ENCODE results near the gene OR8A1. TPM values are rescaled to one million over a fixed set of nuclear protein-coding genes. Genes with fewer than 3 reads are reported as not detected.
"Not testable (repeated sequence)": the region's sequence is repeated elsewhere in the genome, so short reads cannot be mapped to it uniquely, and the experiment has no call there.

Gene OR8A1
- total RNA-seq, 1 donor from 2014 or later: not detected

GRCh38 chr11:124592627-124593026, 22.8 kb downstream of the OR8A1 start:
- DNase-seq (ENCODE audit: low read depth, low spot score): no peak

DNA sequence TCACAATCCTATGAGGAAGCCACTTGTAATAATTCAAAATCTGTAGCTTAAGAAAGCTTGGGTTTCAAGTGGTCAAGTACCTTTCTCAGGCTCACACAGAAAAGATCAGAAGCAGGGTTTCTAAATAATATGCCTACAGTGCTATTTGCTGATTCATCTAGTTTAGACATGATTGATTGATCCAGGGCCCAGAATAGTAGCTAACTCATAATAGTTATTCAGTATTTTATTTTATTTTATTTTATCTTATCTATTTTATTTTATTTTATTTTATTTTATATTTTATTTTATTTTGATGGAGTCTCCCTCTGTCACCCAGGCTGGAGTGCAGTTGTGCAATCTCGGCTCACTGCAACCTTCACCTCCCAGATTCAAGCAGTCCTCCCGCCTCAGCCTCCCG, 25.5 kb downstream of the OR8A1 start:
- DNase-seq (ENCODE audit: low read depth, low spot score): no peak

GRCh38 chr11:124597626-124598025, 27.8 kb downstream of the OR8A1 start:
- DNase-seq (ENCODE audit: low read depth, low spot score): no peak

DNA sequence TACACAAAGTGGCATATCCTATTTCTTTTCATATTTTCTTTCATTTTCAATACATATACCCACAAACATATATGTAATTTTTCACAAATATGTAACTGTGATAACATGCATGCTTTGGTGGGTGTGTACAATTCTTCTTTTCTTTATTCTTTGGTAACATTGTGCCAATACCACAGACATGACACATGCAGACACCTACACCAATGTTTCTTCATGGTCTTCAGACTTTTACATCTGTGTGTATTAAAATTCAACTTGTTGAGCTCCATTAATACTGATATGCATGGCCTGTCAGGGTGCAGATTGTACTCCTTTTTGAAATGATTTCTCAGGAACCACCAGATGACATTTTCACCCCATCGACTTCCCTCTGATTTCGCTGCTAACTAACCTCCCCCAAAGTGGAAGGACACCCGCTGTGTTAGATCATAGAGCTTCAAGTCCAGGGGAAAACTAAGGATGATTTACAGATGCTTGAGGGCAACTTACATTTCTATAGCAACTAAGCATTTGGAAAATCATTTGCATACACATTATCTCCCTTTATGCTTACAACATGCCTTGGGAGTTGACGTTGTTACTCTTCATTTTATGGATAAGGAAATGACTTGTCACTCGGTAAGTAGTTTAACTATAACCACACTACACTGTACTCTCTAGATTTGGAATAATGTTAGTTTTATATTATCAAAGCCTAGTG, 31.0 kb downstream of the OR8A1 start:
- no peak for DNase-seq (ENCODE audit: low read depth, low spot score)

DNA sequence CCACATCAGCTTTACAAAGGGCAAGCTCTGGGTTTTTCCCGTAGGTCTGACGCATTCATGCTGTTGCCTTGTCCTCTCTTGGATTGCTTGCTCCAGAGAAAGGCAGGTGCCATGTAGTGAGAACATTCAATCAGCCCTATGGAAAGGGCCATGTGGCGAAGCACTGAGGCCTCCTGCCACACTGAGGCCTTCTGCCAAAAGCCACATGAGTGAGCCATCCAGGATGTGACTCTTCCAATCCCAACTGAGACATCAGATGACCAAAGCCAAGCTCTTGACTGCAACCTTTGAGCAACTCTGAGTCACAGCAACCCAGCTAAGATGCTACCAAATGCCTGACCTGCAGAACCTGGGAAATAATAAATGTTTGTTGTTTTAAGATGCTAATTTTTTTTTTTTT, 32.4 kb downstream of the OR8A1 start:
- no peak for DNase-seq (ENCODE audit: low read depth, low spot score)

DNA sequence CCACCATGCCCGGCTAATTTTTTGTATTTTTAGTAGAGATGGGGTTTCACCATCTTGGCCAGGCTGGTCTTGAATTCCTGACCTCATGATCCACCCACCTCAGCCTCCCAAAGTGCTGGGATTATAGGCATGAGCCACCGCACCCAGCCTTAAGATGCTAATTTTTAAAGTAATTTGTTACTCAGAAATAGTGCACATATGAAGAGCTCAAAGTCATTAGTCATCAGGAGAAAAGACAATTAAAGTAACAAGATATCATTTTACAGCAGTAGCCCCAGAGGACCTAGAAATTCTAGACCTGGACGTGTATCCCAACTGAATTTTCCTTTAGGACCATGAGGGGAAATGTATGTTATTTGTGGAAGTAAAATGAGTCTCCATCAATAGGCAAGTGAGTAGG, 32.9 kb downstream of the OR8A1 start:
- DNase-seq (ENCODE audit: low read depth, low spot score): not testable (repeated sequence)

- no peak for DNase-seq (ENCODE audit: low read depth, low spot score)
These were observed 35.9 kb downstream of the OR8A1 start for GRCh38 chr11:124605719-124606118.

- DNase-seq (ENCODE audit: low read depth, low spot score): no peak
These were observed 38.4 kb downstream of the OR8A1 start for GRCh38 chr11:124608147-124608546.

- DNase-seq (ENCODE audit: low read depth, low spot score): no peak
These were observed 40.5 kb downstream of the OR8A1 start for GRCh38 chr11:124610295-124610694.

- DNase-seq (ENCODE audit: low read depth, low spot score): no peak
These were observed 41.3 kb downstream of the OR8A1 start, which contains the start of gene PANX3 for GRCh38 chr11:124611064-124611463. Gene PANX3 (plus strand): TSS chr11:124611428. CDS start chr11:124611557, 129 bp downstream.

DNA sequence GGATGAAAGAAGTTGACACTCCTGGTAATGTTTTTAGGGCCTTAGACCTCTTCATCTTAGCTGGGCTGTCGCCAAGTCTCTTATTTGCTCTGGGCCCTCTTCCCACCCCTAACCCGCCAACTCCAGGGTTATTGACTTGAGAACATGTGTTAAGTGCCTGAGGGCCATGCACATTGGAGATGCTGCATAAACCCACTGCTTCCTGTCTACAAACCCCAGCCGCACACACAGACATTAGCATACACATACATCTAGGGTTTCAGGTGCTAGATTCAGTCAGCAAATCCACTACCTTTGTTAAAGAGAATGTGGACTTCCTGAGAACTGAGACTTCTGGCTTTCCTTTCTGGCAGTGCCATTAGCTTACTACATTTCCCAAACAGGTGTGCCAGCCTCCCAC, 42.2 kb downstream of the OR8A1 start:
- no peak for DNase-seq (ENCODE audit: low read depth, low spot score)

DNA sequence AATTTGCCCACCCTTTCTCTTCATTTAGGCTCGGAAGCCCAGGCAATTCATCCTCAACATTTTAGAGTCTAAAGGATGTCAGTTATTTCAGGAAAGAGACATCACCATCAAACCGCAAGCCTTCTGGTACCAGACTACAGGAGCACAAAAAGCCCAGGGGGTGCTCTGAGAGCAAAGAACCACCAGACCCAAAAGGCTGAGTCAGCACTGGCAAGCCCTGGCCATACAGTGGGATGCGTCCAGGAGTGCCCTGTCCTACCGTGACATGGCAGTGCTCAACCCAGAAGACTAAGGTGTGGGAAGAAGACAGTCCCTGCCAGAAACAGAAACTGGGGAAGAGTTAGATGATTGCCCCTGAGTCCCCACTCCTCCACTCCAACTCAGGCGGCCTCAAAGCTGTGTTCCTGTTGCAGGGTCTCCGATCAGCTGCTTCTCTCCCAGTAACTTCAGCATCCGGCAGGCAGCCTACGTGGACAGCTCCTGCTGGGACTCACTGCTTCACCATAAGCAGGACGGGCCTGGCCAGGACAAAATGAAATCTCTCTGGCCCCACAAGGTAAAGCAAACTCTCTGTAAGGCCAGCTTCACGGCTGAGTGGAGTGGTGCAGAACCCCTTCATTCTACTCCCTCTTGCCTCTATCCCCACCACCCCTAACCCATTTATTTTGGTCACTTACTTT, 42.9 kb downstream of the OR8A1 start:
- no peak for DNase-seq (ENCODE audit: low read depth, low spot score)

DNA sequence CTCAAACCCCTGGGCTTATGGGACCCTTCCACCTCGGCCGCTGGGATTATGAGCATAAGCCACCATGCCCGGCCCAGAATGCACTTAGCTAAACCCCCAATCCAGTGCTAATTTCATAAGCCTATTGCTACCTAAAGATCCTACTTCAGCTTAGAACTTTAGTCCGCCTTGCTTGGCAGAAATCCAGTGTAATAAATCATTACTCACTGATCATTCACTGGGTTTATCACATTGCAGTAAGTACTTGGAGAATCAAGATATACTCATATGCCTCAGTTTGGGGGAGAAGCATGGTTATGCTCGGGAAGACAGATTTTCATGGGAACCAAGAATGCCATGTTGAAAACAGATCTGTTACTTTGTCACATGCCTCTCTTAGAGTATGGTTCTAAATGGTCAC, 49.1 kb downstream of the OR8A1 start:
- DNase-seq (ENCODE audit: low read depth, low spot score): no peak

Other genes starting within 250 kb of the OR8A1 start
- not detected in 2 replicates for gene OR8D2, start 249.8 kb upstream of the OR8A1 start, total RNA-seq
- not detected in 2 replicates for gene OR8B2, start 185.5 kb upstream of the OR8A1 start, total RNA-seq
- gene OR8B3, start 171.0 kb upstream of the OR8A1 start, total RNA-seq: not detected in 2 replicates
- gene OR8B4, start 145.1 kb upstream of the OR8A1 start, total RNA-seq: not detected in 2 replicates
- gene OR8B8, start 124.3 kb upstream of the OR8A1 start, total RNA-seq: not detected in 2 replicates
- not detected in 2 replicates for gene OR8B12, start 26.3 kb upstream of the OR8A1 start, total RNA-seq
- gene PANX3, start 41.4 kb downstream of the OR8A1 start, total RNA-seq: not detected in 2 replicates
- 16.1 and 19.4 TPM in 2 replicates for gene TBRG1, start 52.9 kb downstream of the OR8A1 start, total RNA-seq
- gene SIAE, start 103.7 kb downstream of the OR8A1 start, total RNA-seq: 19.0 and 26.0 TPM in 2 replicates
- 6.3 and 6.8 TPM in 2 replicates for gene SPA17, start 103.9 kb downstream of the OR8A1 start, total RNA-seq
- 2.5 and 3.0 TPM in 2 replicates for gene NRGN, start 169.9 kb downstream of the OR8A1 start, total RNA-seq
- gene VSIG2, start 182.3 kb downstream of the OR8A1 start, total RNA-seq: 0.26 and 0.42 TPM in 2 replicates
- gene ESAM, start 192.3 kb downstream of the OR8A1 start, total RNA-seq: 85.7 and 102 TPM in 2 replicates
- gene MSANTD2, start 230.4 kb downstream of the OR8A1 start, total RNA-seq: 8.1 and 12.6 TPM in 2 replicates

Data from pulmonary artery endothelial cell (primary cell).